RPMI7951 (cell line): ENCODE measurements around the gene MPRIP. TPM values are rescaled to one million over a fixed set of nuclear protein-coding genes. Genes with fewer than 3 reads are reported as not detected.
"Not testable (repeated sequence)": the region's sequence is repeated elsewhere in the genome, so short reads cannot be mapped to it uniquely, and the experiment has no call there.

Source experiments
- DNase-seq: peaks from one replicate; pipeline ENCODE4 v3.0.0-alpha.2; 2012; ENCODE audit warnings: low read depth
- total RNA-seq: library from RNA; depleted of rRNA; stranded (reverse); fragments of >200 nt; shearing (Covaris generic); gene quantifications from 2 replicates; pipeline ENCODE4 v1.2.3, GENCODE V29; 2014

The MPRIP gene
- total RNA-seq, 1 experiment from 2014 or later, result 86.3 TPM

- DNase-seq, result peak; percentile 28
Observed at GRCh38 chr17:17147821-17148220, 105.6 kb downstream of the MPRIP start.

GRCh38 chr17:17149520-17150447, 107.5 kb downstream of the MPRIP start:
- no peak for DNase-seq

- DNase-seq, result no peak
Observed at GRCh38 chr17:17150448-17150800, 108.2 kb downstream of the MPRIP start.

- DNase-seq, result peak; percentile 90
Observed at GRCh38 chr17:17151055-17151454, 108.8 kb downstream of the MPRIP start.

- DNase-seq, result peak; percentile 59
Observed at GRCh38 chr17:17151541-17151940, 109.3 kb downstream of the MPRIP start.

- DNase-seq, result peak; percentile 95
Observed at GRCh38 chr17:17151962-17152361, 109.7 kb downstream of the MPRIP start.

GRCh38 chr17:17152385-17152784, 110.1 kb downstream of the MPRIP start:
- peak; percentile 32 for DNase-seq

GRCh38 chr17:17153071-17153470, 110.8 kb downstream of the MPRIP start:
- DNase-seq, result no peak

GRCh38 chr17:17153709-17154108, 111.5 kb downstream of the MPRIP start:
- no peak for DNase-seq

GRCh38 chr17:17154556-17154955, 112.3 kb downstream of the MPRIP start:
- DNase-seq, result no peak

GRCh38 chr17:17154981-17155380, 112.7 kb downstream of the MPRIP start:
- DNase-seq, result no peak

- no peak for DNase-seq
Observed at GRCh38 chr17:17155568-17155967, 113.3 kb downstream of the MPRIP start.

GRCh38 chr17:17156107-17156506, 113.8 kb downstream of the MPRIP start:
- peak; percentile 42 for DNase-seq

GRCh38 chr17:17156511-17156910, 114.3 kb downstream of the MPRIP start:
- peak; percentile 57 for DNase-seq

- no peak for DNase-seq
Observed at GRCh38 chr17:17157041-17157440, 114.8 kb downstream of the MPRIP start.

- DNase-seq, result not testable (repeated sequence)
Observed at GRCh38 chr17:17158506-17158905, 116.2 kb downstream of the MPRIP start.

GRCh38 chr17:17159571-17159970, 117.3 kb downstream of the MPRIP start:
- no peak for DNase-seq

- DNase-seq, result no peak
Observed at GRCh38 chr17:17161121-17161520, 118.9 kb downstream of the MPRIP start.

GRCh38 chr17:17161759-17162158, 119.5 kb downstream of the MPRIP start:
- no peak for DNase-seq

- DNase-seq, result no peak
Observed at GRCh38 chr17:17164156-17164555, 121.9 kb downstream of the MPRIP start.

GRCh38 chr17:17164676-17165075, 122.4 kb downstream of the MPRIP start:
- no peak for DNase-seq

- no peak for DNase-seq
Observed at GRCh38 chr17:17165666-17166308, 123.5 kb downstream of the MPRIP start.

- DNase-seq, result no peak
Observed at GRCh38 chr17:17166446-17166845, 124.2 kb downstream of the MPRIP start.
